NT2/D1 (cell line): ENCODE results near the gene PIKFYVE.

Experiments used
- SUZ12 ChIP-seq: IDR thresholded peaks from 2 replicates; pipeline ENCODE4 v1.6.1; 2011; ENCODE audit not compliant: insufficient read length, insufficient read depth; ENCODE audit errors: extremely low read depth
- YY1 ChIP-seq: IDR thresholded peaks from 2 replicates; pipeline ENCODE4 v1.6.1; 2011; ENCODE audit not compliant: insufficient read length, insufficient read depth
- ZNF274 ChIP-seq: IDR thresholded peaks from 2 replicates; pipeline ENCODE4 v1.6.1; 2011; ENCODE audit warnings: mild to moderate bottlenecking, low read depth, low read length

DNA sequence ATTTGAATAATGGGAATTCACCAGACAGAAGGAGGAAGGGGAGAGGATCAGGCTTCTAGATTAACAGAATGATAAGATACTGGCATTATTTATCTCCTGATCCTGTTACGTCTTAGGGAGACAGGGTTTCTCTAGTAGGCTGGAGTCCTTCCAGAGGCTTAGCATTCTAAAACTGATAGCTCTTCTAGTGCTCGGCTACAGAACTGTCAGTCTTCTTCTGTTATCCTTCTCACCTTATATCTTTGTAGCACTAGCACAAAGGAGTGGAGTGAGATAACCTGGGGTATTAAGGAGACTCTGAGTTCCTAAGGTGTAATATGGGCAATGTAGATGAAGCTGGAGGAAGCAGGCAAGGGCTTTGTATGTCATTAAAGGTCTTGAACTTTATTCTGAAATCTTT is 52.1 kb downstream of the PIKFYVE start:
- TF ChIP-seq SUZ12 (no peak), ZNF274 (no peak), YY1 (no peak)
